Heart left ventricle (tissue), 13 donors: ENCODE data around the gene TEX2.

Experiments used
- CTCF ChIP-seq, 12 donors: fragments of 200-600 bp; sonication (generic) in 4 of 12; IDR thresholded peaks; one replicate each; pipeline versions ENCODE4 v1.5.0 to v1.8.0; 2018 to 2022; ENCODE audit warnings: antibody characterized with exemption in 12 of 12, mild to moderate bottlenecking in 5 of 12
- POLR2A ChIP-seq, 2 donors: fragments of 450-650 bp; IDR thresholded peaks; one replicate each; pipeline ENCODE4 v1.6.1; 2017; ENCODE audit warnings: antibody characterized with exemption in 2 of 2, mild to moderate bottlenecking in 2 of 2, moderate library complexity in 2 of 2
- donor health status: ischemic (EF 13 %, LVEDD 7.1; RV severe dilation, severe dysfunction).
- donor health status: DM: no; HTN: yes; CAD: no.
- donor health status: DM: no; HTN: no; CAD: no.
- donor health status: ischemic (EF 25% LVEDD 6.9; RV normal size, moderate dysfunction).
- donor health status: ischemic (EF 25% LVEDD 5.7; RV mildly dilated, moderate dysfunction).
- donor health status: ischemic (EF 35%, LVEDD 5.7; RV mildly dilated, moderate dysfunction).
- donor health status: nonischemic (EF 11% LVEDD 7.7; RV severe dilation, severe dysfunction).
- donor health status: DM: yes; HTN: yes; CAD: no.
- donor health status: PGD.
- donor health status: ischemic (EF 29% LVEDD 5.4; RV normal size, mild dysfunction).
- donor health status: nonischemic (EF 23%, LVEDD 6.1; RV moderate dilation, normal function).

GRCh38 chr17:64219571-64219970 lies 43.5 kb downstream of the TEX2 start:
- no peak for TF ChIP-seq CTCF (IDR thresholded peaks at IDR 0.05)
- no peak for TF ChIP-seq POLR2A (IDR thresholded peaks at IDR 0.05)
